HG02970 (cell line): ENCODE results near the gene CRADD.
"Not testable (repeated sequence)": the region's sequence is repeated elsewhere in the genome, so short reads cannot be mapped to it uniquely, and the experiment has no call there.

Experiments used
- ATAC-seq: cut with Tn5 transposase; IDR thresholded peaks from one replicate; pipeline ENCODE4 v1.9.1; 2021; ENCODE audit warnings: mild to moderate bottlenecking, moderate library complexity, moderate number of reproducible peaks; ENCODE audit not compliant: unreplicated experiment, low FRiP score

The CRADD gene

DNA sequence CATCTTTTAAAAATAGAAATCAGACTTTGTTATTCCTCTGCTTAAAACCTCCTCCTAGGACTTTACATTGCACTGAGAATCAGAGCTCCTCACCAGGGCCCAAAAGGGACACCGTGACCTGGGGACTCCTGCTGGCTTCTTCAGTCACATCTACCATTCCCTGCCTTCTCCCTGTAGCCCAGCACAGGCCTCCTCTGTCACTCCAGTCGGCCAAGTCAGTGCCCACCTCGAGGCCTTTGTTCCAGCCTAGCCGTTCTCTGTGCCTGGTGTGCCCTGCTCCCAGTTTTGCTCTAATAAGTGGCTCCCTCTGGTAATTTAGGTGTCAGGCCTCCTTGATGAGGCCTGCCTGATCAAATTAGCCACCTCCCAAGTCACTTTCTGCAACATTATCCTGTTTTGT lies 27.4 kb downstream of the CRADD start:
- ATAC-seq: no peak

DNA sequence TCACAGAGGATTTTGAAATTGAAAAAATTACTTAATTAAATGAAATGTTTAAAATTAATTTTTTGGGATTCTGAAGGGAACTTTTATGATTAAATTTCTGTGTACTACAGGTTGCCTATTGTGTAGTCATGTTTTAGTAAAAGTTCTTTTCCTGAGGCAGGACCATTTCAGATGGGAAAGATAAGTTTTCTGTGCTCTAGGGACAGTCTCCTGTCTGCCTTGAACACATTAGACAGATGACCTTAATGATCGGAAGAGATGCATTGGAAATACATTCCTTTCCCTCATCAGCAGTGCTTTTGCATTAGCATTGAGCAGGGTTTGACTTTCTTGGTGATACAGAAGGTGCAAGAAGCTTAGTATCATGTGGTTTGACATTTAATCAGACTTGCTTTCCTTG lies 28.1 kb downstream of the CRADD start:
- ATAC-seq: no peak

DNA sequence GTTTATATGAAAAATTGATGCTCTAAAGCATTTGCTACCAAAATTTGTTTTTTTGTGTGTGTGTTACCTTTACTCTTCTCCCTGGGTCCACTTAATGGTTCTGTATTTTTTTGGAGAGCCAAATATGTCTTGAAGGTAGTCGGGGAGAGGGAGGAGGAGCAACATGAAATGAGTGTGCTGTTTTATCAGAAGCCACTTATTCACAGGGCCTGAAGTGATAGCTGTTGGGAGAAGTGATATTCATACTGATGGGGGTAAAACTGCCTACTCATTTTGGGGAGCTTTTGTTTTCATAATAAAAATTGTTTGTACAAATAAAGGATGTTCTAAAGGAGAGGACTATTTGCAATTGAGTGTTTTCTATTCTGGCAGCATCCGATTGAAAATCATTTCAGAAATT lies 29.2 kb downstream of the CRADD start:
- ATAC-seq: no peak

DNA sequence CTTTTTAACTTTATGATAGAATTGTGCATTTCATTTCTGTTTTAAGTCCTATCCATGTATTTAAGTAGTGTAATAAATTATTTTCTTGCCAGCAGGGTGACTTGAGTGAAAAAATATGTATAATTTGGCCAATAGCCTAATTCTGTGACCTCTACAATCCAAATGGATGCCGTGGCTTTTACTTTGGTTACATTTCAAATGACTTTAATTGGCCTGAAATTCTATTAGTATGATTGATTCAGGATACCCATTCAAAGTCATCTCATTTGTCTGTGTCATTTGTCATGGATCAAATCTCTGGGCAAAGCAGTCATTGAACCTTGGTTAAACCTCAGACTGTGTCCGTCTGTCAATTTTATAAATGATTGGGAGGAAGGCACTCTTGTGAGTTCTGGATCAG lies 29.6 kb downstream of the CRADD start:
- ATAC-seq: no peak

DNA sequence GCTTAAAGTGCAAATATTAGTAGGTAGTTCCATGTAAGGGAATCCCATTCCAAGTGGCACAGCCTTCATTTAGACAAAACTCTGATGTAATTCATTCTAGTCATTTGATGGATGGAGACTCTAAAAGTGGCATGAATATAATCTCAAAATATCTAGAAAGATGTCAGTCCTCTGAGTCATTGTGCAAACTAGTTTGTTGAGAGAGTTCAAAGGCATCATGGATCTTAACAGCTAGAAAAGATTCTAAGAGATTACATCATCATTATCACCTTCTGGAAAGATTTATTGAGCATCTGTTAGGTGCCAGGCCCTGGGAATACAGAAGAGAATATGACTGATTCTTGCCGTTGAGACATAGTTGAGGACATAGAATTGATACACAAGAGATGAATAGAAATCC lies 30.7 kb downstream of the CRADD start:
- no peak for ATAC-seq

DNA sequence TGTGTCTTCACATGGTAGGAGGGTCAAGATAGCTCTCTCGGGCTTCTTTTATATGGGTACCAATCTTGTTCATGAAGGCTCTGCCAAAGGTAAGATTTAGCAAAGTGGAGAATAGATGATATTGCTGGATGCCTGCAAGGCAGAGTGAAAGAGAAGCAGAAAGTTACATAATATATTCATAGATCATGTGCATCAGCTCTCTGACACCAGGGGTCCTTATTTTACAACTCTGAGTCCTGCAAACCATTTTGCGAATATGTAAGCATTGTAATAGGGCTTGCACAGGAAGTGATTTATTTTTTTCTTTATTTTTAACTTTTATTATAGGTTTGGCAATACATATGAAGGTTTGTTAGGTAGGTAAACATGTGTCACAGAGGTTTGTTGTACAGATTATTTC lies 31.8 kb downstream of the CRADD start:
- no peak for ATAC-seq

DNA sequence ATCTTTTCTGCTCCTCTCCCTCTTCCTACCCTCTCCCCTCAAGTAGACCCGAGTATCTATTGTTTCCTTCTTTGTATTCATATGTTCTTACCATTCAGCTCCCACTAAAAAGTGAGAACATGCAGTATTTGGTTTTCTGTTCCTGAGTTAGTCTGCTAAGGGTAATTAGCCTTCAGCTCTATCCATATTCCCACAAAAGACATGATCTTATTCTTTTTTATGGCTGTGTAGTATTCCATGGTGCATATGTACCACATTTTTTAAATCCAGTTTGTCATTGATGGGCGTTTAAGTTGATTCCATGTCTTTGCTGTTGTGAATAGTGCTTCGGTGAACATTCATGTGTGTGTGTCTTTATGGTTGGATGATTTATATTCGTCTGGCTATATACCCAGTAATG lies 32.2 kb downstream of the CRADD start:
- no peak for ATAC-seq

DNA sequence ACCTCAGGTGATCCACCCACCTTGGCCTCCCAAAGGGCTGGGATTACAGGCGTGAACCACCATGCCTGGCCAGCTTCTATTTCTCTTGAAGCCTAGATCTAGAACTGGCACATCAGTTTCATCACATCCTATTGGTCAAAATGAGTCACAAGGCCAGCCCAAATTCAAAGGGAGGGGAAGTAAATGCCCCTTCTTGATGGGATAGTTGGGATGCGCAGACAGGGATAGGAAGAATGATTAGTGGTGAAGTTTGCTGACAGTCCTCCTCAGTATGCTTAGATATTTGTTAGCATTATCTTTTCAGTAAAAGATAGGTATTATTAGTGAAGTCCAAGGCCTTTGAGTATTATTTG lies 33.4 kb downstream of the CRADD start:
- no peak for ATAC-seq

DNA sequence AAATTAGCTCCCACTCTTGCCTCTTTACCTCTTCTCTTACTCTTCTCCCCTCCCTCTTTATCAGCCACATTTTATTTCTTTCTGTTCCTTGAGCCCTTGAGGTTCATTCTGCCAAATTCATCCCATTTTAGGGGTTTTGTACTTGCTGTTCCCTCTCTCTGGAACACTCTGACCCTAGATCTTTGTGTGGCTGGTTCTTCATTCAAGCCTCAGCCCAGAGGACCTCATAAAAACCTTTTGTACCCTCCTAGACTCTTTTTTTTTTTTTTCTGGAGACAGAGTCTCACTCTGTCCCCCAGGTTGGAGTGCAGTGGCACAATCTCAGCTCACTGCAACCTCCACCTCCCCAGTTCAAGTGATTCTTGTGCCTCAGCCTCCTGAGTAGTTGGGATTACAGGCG lies 34.3 kb downstream of the CRADD start:
- not testable (repeated sequence) for ATAC-seq

DNA sequence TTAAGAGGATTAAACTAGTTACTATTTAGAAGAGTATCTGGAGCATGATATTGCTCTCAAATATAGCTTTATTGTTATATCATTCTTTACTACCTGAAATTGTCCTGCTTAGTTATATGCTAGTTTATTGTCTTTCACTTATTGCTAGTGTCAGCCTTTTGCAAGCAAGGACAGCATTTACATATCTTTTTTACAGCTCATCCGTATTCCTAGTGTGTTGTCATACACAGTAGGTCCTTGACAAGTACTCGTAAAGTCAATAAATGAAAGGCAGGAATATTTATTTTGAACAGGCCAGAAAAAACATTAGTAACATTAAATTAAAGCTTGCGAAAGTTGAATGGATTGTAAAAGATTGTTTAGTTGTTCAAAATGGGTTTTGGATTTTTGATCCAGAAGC lies 35.0 kb downstream of the CRADD start:
- no peak for ATAC-seq

DNA sequence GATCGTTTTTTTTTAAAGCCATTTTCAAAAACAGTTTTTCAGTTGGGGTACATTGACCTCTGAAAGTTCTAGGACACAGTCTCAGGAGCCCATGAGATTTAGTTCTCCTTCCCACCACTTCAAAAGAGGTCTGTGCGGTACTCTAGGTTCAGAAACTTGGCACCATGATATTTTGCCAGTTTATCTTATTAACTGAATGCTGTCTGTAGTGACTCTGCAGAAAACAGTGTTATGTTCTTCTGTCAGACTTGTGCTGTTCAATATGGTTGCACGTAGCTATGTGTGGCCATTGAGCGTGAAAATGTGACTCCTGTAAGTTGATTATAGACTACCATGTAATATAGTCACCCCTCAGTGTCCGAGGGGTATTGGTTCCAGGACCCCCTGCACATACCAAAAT lies 35.9 kb downstream of the CRADD start:
- ATAC-seq: no peak

DNA sequence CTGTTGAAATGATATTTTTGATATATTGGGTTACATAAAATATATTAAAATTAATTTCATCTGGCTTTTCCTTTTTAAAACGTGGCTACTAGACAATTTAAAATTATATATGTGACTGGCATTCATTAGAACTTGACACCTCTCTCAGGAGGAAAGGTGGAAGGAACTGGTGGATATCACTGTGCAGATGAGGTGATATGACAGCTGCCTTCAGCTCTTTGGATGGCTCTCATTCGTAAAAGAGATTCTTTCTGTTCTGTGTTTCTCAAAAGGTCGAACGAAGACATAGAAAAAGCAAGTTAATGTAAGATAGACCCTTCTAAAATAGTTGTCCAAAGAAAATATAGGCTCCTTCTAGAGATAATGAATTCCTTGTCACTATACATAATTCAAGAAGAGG lies 36.6 kb downstream of the CRADD start:
- ATAC-seq: no peak

DNA sequence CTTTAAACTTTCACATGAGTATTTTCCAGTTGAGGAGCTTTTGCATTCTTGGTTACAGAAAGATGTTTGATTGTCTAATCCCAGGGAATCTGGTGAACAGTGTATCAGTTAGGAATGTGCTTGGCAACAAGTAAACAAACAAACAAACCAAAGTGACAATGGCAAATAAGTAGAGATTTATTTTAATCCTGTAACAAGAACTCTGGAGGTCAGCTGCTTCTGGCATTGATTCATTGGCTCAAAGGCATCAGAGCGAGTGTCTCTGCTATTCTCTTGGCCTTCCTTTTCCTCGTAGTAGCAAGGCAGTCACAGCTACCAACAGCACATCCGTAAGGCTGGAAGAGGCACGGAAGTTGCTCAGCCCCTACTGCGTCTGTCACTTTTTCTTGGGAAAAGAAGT lies 37.2 kb downstream of the CRADD start:
- ATAC-seq: no peak

DNA sequence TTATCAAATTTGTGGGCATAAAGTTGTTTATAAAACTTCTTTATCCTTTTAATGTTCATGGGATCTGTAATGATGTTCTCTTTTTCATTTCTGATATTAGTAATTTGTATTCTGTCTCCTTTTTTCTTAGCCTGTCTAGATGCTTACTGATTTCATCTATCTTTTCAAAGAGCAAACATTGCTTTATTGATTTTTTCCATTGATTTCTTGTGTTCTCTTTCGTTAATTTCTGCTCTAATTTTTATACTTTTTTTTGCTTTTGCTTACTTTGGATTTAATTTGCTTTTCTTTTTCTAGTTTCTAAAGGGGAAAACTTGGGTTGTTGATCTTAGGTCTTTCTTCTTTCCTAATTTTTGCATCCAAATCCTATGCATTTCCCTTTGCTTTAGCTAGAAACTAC lies 42.5 kb downstream of the CRADD start:
- ATAC-seq: no peak

DNA sequence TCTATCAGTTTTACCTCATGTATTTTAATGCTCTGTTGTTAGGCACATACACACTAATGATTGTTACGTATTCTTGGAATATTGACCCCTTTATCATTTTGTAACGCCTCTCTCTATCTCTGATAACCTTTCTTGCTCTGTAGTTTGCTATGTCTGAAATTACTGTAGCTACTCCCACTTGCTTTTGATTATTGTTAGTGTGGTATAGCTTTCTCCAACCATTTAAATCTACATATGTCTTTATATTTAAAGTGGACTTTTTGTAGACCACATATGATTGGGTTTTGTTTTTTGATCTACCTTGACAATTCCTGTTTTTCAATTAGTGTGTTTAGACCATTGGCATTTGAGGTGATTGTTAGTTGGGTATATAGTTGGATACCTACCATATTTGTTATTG lies 43.4 kb downstream of the CRADD start:
- no peak for ATAC-seq

DNA sequence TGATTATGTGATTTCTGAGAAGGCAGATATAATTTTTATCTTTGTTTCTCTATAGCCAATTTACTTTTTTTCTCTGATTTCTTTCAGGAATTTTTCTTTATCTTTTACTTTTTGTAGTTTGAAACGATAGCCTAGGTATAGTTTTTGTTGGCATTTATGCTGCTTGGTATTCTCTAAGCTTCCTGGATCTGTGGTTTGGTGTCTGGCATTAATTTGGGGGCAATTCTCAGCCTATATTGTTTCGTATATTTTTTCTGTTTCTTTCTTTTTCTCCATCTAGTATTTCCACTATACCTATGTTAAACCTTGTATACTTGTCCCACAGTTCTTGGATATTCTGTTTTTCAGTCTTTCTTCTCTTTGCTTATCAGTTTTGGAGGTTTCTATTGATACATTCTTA lies 45.0 kb downstream of the CRADD start:
- no peak for ATAC-seq

DNA sequence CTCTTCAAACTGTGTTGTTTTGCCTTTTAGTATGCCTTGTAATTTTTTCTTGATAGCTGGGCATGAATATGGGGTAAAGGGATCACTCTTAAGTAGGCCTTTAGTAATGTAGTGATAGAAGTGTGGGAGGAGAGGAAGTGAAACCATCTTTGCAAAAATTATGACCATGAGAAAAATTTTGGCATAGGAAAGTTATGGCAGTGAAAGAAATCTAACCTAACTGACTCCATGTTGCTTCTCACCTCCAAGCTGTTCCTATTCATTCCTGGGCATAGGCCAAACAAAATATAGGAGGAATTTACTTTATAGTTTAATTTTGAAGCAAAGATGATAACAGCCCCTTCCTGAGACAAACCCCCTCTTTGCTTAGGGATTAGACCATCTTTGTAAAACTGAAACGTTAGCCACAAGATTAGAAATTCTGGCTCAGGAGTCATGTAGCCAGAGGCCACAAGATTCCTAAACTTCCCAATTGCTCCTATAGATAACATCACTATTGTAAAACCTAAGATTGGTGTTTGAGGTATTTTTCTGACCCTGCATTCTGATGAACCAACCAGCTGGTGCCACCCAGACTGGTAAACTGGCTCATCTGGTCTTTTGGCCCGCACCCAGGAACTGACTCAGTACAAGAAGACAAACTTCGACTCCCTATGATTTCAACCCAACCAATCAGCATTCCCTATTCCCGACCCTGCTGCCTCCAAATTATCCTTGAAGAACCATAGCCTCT lies 45.8 kb downstream of the CRADD start:
- no peak for ATAC-seq

DNA sequence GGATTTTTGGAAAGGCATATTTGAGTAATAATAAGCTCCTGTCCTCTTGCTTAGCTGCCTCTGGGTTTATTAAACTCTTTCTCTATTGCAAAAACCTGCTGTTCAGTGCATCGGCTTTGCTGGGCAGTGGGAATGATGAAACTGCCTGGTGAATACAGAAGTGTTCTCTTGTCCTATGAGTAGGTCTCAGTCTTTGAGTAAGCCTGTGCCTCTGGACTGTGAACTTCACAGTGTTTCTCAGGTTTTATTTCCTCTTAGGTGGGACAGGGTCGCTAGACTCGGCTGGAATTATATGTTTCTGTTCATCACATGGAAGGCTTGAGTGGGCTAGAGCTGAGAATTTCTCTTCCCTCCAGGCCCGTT lies 46.4 kb downstream of the CRADD start:
- ATAC-seq: no peak

DNA sequence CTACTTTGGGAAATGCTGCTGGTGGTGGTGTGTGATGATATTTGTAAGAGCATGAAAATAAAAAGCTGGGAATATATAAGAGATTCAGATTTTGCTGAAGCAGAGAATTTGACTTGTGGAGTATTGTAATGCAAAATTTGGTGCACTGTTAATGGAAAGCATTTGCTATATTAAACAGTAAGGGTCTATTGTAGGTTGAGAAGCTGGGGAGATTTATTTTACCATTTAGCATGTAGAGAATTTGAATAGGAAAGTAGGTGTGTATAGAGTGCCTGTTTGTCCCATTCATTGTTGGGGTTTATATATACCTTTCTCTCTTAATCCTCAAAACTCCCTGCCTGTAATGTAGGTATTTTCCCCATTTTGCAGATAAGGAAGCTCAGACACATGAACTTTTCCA lies 48.4 kb downstream of the CRADD start:
- ATAC-seq: no peak

DNA sequence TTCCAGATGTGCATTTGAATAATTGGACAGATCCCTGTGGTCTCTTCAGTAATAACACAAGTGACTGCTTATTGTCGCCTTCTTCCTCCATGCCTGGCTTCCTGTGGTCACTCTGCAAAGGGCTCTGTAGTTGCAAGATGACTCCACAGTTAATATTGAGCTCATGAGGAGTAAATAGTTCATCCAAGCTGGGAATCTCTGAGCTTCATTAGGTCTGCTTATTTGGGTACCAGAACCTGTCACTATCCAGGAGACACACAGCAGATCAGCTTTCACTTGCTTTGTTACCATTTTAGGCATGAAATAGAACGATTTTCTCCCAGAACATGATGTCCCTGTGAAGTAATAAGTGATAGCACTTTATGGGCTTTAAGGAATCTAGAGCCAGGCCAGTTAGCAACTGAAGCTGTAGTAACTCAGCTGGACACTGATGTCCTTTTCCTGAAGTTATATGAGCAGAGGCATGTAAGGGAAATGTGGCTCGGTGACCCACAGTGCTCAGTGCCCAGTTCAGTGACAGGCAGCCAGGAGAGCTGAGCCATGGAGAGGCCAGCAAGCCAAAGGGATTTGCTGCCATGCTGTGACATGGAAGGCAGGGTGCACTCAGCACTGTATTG lies 50.1 kb downstream of the CRADD start:
- ATAC-seq: no peak

DNA sequence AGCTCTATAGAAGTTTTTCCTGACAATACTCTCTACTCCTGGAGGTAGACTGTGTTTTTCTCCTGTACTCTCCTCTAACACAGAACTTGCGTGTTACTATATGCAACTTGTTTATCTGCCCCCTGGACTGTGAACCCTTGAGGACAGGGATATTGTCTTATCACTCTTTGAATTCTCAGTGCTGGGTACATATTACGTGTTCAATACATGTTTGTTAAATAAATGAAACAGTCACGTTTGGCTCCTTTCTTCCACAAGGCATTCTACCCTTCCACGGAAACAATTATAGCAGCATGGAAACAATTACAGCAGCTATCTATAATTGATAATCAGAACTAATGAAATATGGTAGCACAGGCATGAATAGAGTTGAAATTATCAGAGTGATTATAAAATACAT lies 50.7 kb downstream of the CRADD start:
- no peak for ATAC-seq

DNA sequence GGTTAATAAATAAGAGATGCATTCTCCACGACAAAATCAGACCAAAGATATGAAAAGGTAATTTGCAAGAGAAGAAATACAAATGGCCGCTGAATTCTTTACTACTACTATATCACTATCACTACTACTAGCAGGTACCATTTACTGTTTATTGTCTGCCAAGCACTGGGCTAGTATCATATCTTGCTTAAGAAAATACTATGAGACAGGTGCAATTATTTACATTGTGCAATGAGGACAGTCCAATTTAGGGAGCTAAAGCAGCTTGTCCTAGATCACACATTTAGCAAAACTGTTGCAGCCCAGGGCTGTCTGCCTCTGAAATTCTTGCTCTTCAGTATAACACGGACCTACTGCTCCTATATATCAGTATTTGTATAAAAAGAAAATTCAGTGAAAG lies 52.8 kb downstream of the CRADD start:
- no peak for ATAC-seq

DNA sequence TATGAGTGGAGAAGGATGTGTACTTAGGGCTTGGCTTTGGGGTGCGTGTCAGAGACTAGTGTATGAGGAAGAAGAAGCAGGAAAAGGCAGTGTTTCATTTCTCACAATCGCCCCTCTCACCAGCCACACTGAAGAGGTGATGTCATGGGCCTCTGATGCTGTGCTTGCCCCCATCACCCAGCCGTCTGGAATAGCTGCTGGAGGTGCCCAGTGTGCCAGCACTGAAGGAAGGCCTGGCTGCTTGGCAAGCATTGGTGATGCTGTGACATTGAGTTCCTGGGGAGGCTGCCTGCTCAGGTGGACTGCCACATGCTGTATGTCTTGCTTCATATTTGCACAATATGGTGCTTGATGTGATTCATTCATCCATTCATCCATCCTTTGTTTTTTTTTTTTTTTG lies 56.2 kb downstream of the CRADD start:
- ATAC-seq: no peak
